HepG2 (cell line): ENCODE results near the gene GPR137. TPM values are rescaled to one million over a fixed set of nuclear protein-coding genes. Genes with fewer than 3 reads are reported as not detected.

Experiments used
- ATAC-seq: fragments of 200-7000 bp; cut with Tn5 transposase; 3 replicates; pipeline ENCODE4 v1.9.1; 2020; ENCODE audit warnings: mild to moderate bottlenecking, moderate library complexity
- BruUV-seq: library from RNA; stranded (reverse); fragments of 400-500 nt; replicated peaks from 2 replicates; lab custom pipeline; 2021; lab: Mats Ljungman, UMichigan
- CTCF ChIA-PET: fragments of 300-600 bp; formaldehyde crosslinking; extraction: SDS; loops from one replicate; lab custom pipeline; 2021; ENCODE audit warnings: low total read pairs, inconsistent platforms, low intra/inter-chr PET ratio; lab: Yijun Ruan, JAX
- POLR2A ChIA-PET: fragments of 350-600 bp; sonication (Branson Sonifier 250); formaldehyde crosslinking; loops from one replicate; lab custom pipeline; 2020; ENCODE audit warnings: antibody characterized with exemption, inconsistent platforms; lab: Yijun Ruan, JAX
- DNase-seq: peaks from one replicate; pipeline ENCODE4 v3.0.0-alpha.2; 2015; ENCODE audit warnings: low spot score
- FAIRE-seq: peaks from 3 replicates; lab custom pipeline; 2011; peaks lifted over from hg19 to GRCh38; lab: Jason Lieb, UNC
- H2AFZ ChIP-seq: one replicate; pipeline ENCODE4 v1.6.1; 2011; ENCODE audit warnings: low read length, inconsistent platforms
- H3K27ac ChIP-seq: fragments of 300-600 bp; 3 replicates; pipeline ENCODE4 v1.8.0; 2011; ENCODE audit warnings: mixed run types, mild to moderate bottlenecking, mixed read lengths, low read length, inconsistent platforms; ENCODE audit not compliant: insufficient read depth; ENCODE audit errors: extremely low read length
- H3K27me3 ChIP-seq, 2 experiments: fragments of 200-600 bp in 1 of 2; 2 replicates in 1 of 2; 3 replicates in 1 of 2; pipeline versions ENCODE4 v1.6.0 to v1.8.0; 2011; ENCODE audit warnings: low read length in 2 of 2, mild to moderate bottlenecking in 2 of 2, moderate library complexity in 2 of 2, inconsistent platforms in 1 of 2; ENCODE audit not compliant: insufficient read depth in 2 of 2, control insufficient read depth in 1 of 2
- H3K36me3 ChIP-seq, 2 experiments: fragments of 200-600 bp in 1 of 2; replicated peaks in 1 of 2; 2 replicates in 1 of 2; 3 replicates in 1 of 2; pipeline versions ENCODE4 v1.5.1 to v1.8.0; 2011; ENCODE audit warnings: low read length in 2 of 2, inconsistent platforms in 1 of 2; ENCODE audit not compliant: insufficient read depth in 2 of 2, control insufficient read depth in 1 of 2
- H3K4me1 ChIP-seq: 2 replicates; pipeline ENCODE4 v1.5.1; 2012; ENCODE audit warnings: low read length, inconsistent platforms; ENCODE audit not compliant: insufficient read depth
- H3K4me2 ChIP-seq: 2 replicates; pipeline ENCODE4 v1.6.0; 2011; ENCODE audit warnings: low read depth, low read length, inconsistent platforms
- H3K4me3 ChIP-seq, 3 experiments: fragments of 200-600 bp in 1 of 3; sonication (generic), shearing (Covaris generic) in 1 of 3; replicated peaks in 1 of 3; 2 replicates each; pipeline ENCODE4 v1.5.1; 2011 to 2016; ENCODE audit warnings: low read length in 3 of 3, inconsistent platforms in 2 of 3, low read depth in 2 of 3, mild to moderate bottlenecking in 2 of 3, control low read depth in 1 of 3, mixed read lengths in 1 of 3; ENCODE audit not compliant: insufficient read depth in 1 of 3
- H3K79me2 ChIP-seq: one replicate; pipeline ENCODE4 v1.6.1; 2011; ENCODE audit warnings: low read length, inconsistent platforms; ENCODE audit not compliant: insufficient read depth
- H3K9ac ChIP-seq: 2 replicates; pipeline ENCODE4 v1.6.0; 2011; ENCODE audit warnings: mild to moderate bottlenecking, low read depth, low read length, inconsistent platforms; ENCODE audit not compliant: insufficient read depth
- H3K9me3 ChIP-seq: 2 replicates; pipeline ENCODE4 v1.5.1; 2012; ENCODE audit warnings: mild to moderate bottlenecking, low read length
- H4K20me1 ChIP-seq: 2 replicates; pipeline ENCODE4 v1.6.0; 2011; ENCODE audit warnings: inconsistent platforms, mild to moderate bottlenecking, low read length, moderate library complexity; ENCODE audit not compliant: insufficient read depth
- EED ChIP-seq: sonication (generic); formaldehyde crosslinking; IDR thresholded peaks from 2 replicates; pipeline ENCODE4 v1.5.0; 2020; ENCODE audit warnings: mild to moderate bottlenecking, missing genetic modification reagents
- EZH2 ChIP-seq: conservative IDR thresholded peaks from 2 replicates; pipeline ENCODE4 v1.6.1; 2012; ENCODE audit warnings: mild to moderate bottlenecking, low read depth, low read length, moderate library complexity
- PLRG1 ChIP-seq: fragments of 450-650 bp; conservative IDR thresholded peaks from 2 replicates; pipeline ENCODE4 v1.6.1; 2016
- ZKSCAN1 ChIP-seq: fragments of 150-350 bp; IDR thresholded peaks from 2 replicates; pipeline ENCODE4 v1.6.1; 2014; ENCODE audit warnings: low read length
- ZNF792 ChIP-seq: IDR thresholded peaks from 2 replicates; pipeline ENCODE4 v1.6.1; 2016
- whole genome bisulfite sequencing: methylation state at CpG from one replicate; pipeline ENCODE4 v1.1.6; 2017; ENCODE audit warnings: low lambda C conversion rate; 5-methylcytosine and 5-hydroxymethylcytosine counted together
- in situ Hi-C: cut with HindIII; loops from 2 replicates; pipeline ENCODE4 v1.10.0; 2017; ENCODE audit warnings: low pct_unique_long_range_greater_than_20kb; ENCODE audit not compliant: extremely low pct_ligation_motif_present
- intact Hi-C: fragments of 100-400 bp; cut with micrococcal nuclease; formaldehyde crosslinking; loops from one replicate; pipeline ENCODE4 v1.10.0; 2022; ENCODE audit not compliant: unreplicated experiment
- polyA plus RNA-seq, 8 experiments: library from polyadenylated mRNA; depleted of rRNA in 3 of 8; stranded (reverse) in 7 of 8; unstranded in 1 of 8; fragments of >200 nt; fragmentation: Illumina TruSeq in 4 of 8; extraction: Trizol in 4 of 8; gene quantifications; 2 replicates each; pipeline versions ENCODE4 v1.2.1 to v1.2.3, GENCODE V29; 2011 to 2016; ENCODE audit warnings: low read depth in 4 of 8, missing spikeins in 1 of 8, mixed read lengths in 1 of 8; ENCODE audit not compliant: insufficient read depth in 1 of 8
- total RNA-seq, 5 experiments: library from RNA; depleted of rRNA; stranded (reverse); fragments of >200 nt; fragmentation: Illumina TruSeq; extraction: Trizol; gene quantifications; 2 replicates each; pipeline ENCODE4 v1.2.3, GENCODE V29; 2016; ENCODE audit warnings: low read depth in 1 of 5
- TF ChIP-seq, protein P1 (sequence below): fragments of 450-650 bp; IDR thresholded peaks from 2 replicates; pipeline ENCODE4 v1.6.1; 2017
- TF ChIP-seq, protein P2 (sequence below): IDR thresholded peaks from 2 replicates; pipeline ENCODE4 v1.6.1; 2016

Gene GPR137
- total and polyA plus RNA-seq, 2 of the 13 experiments (the other 11 are each of a cell fraction or from before 2014, with no cell fraction given) = 8.5 to 13.2 TPM

DNA sequence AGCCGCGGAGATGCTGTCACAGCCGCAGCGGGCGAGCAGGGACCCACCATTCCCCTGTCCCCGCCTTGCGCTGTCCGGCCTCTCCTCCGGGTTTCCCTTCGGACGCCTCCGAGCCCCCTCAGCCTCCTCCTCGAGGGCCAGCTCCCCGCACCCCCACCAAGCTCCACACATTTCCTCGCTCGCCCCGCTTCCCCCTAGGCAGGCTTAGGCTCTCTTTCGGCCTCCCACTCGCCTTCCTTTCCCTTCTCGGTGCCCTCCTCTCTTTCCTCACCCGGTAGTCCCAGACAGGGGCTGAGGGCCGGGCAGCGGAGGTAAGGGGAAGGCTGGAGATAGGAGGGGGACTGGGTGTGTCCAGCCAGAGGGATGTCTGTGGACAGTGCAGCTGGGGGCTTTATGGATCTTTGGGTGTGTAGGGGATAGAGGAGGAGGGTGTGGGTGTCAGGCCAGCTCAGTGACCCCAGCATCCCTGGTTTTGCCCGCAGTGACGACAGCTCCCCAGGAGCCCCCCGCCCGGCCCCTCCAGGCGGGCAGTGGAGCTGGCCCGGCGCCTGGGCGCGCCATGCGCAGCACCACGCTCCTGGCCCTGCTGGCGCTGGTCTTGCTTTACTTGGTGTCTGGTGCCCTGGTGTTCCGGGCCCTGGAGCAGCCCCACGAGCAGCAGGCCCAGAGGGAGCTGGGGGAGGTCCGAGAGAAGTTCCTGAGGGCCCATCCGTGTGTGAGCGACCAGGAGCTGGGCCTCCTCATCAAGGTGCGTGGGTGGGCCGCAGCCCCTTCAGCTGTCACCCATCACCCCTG lies 7.0 kb downstream of the GPR137 start:
- ATAC-seq = peak; percentile 39
- no peak overlapping the region for H3K9ac ChIP-seq

DNA sequence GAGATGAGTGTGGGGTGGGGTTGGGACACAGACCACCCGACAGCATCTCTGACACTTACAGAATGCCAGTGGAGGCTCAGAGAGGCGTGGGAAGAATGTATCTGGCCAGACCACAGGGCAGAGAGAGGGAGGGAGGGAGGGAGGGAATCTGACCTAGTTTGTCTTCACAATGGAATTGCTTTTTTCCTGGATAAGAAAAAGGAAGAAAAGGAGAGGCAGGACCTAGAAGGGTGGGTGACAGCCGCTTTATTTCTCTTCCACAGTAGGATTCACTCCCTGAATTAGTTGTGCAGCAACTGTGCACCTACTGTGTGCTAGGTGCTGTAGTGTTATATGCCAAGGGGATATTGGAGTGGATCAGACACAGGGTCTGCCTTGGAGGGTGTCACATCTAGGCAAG lies 9.1 kb downstream of the GPR137 start:
- intact Hi-C loops = no loop called here
- H3K36me3 ChIP-seq = no peaks in the 10 kb centered on the region
- H3K27ac ChIP-seq = no peak overlapping the region
- no peak overlapping the region for H3K9ac ChIP-seq
- no peaks in the 10 kb centered on the region for H3K79me2 ChIP-seq
- FAIRE-seq (no peak), ATAC-seq (no peak), DNase-seq (no peak)
- POLR2A ChIA-PET = no interaction called here
- WGBS = 23% methylated on average over 3 of the region's 3 CpGs
- H2AFZ ChIP-seq = no peak overlapping the region
- H3K9me3 ChIP-seq = no peaks in the 10 kb centered on the region
- CTCF ChIA-PET = no interaction called here
- TF ChIP-seq, protein P1, sequence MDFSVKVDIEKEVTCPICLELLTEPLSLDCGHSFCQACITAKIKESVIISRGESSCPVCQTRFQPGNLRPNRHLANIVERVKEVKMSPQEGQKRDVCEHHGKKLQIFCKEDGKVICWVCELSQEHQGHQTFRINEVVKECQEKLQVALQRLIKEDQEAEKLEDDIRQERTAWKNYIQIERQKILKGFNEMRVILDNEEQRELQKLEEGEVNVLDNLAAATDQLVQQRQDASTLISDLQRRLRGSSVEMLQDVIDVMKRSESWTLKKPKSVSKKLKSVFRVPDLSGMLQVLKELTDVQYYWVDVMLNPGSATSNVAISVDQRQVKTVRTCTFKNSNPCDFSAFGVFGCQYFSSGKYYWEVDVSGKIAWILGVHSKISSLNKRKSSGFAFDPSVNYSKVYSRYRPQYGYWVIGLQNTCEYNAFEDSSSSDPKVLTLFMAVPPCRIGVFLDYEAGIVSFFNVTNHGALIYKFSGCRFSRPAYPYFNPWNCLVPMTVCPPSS = no peak
- TF ChIP-seq ZKSCAN1 = peak; percentile 62; the same call in 1 of the 2 replicates
- H3K4me3 ChIP-seq = no peak overlapping the region
- BruUV-seq = no TSS peak
- H3K27me3 ChIP-seq = peaks cover 39 to 92% of the 10 kb centered on the region in 2 experiments
- in situ Hi-C loops = no loop called here
- 0 out of 2 replicates have a peak, but pooled peaks cover 5% of the 10 kb centered on the region for H4K20me1 ChIP-seq
- H3K4me1 ChIP-seq = peaks cover 6% of the 10 kb centered on the region
- no peak overlapping the region for H3K4me2 ChIP-seq

More for the DNA sequence above, 7.0 kb downstream of the GPR137 start:
- no TSS peak for BruUV-seq
- H3K79me2 ChIP-seq = no peaks in the 10 kb centered on the region
- H3K36me3 ChIP-seq = no peaks in the 10 kb centered on the region
- POLR2A ChIA-PET = no interaction called here
- intact Hi-C loops = no loop called here
- no peak for DNase-seq
- 0 out of 2 replicates have a peak, but pooled peaks cover 12% of the 10 kb centered on the region for H3K4me1 ChIP-seq
- no peak overlapping the region for H3K27ac ChIP-seq
- no peak overlapping the region for H2AFZ ChIP-seq
- H3K4me2 ChIP-seq = peak overlapping the region; percentile 60
- 0 out of 2 replicates have a peak, but pooled peaks cover under 1% of the 10 kb centered on the region for H4K20me1 ChIP-seq
- CTCF ChIA-PET = no interaction called here
- H3K9me3 ChIP-seq = no peaks in the 10 kb centered on the region
- in situ Hi-C loops = no loop called here
- H3K27me3 ChIP-seq = peaks cover 27 to 71% of the 10 kb centered on the region in 2 experiments
- TF ChIP-seq, protein P2, sequence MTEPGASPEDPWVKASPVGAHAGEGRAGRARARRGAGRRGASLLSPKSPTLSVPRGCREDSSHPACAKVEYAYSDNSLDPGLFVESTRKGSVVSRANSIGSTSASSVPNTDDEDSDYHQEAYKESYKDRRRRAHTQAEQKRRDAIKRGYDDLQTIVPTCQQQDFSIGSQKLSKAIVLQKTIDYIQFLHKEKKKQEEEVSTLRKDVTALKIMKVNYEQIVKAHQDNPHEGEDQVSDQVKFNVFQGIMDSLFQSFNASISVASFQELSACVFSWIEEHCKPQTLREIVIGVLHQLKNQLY (CRISPR knock-in tag) = no peak
- TF ChIP-seq PLRG1 (no peak), EZH2 (peak; percentile 64), ZNF792 (no peak), EED (CRISPR knock-in tag) (0 out of 2 replicates have a peak, but pooled peaks have one; percentile 7)
- TF ChIP-seq, all 625 proteins: peak for 2
- no peak for FAIRE-seq
- WGBS = 16% methylated on average over 15 of the region's 42 CpGs
- H3K4me3 ChIP-seq = peak overlapping the region in 2 of 3 experiments; percentile 19 to 61; a peak in 3 of 6 replicates
